H1 (cell line): ENCODE data around the gene KIF5C. TPM values are rescaled to one million over a fixed set of nuclear protein-coding genes. Genes with fewer than 3 reads are reported as not detected.

Source experiments
- BRCA1 ChIP-seq: IDR thresholded peaks from 2 replicates; pipeline ENCODE4 v1.6.1; 2012; ENCODE audit warnings: low read depth, low read length, improper control_type of control experiment
- CTCF ChIP-seq, 3 experiments: IDR thresholded peaks; 1 replicate in 2 of 3; 2 replicates in 1 of 3; pipeline versions ENCODE4 v1.5.1 to v1.6.1; 2011; ENCODE audit warnings: low read length in 3 of 3, mild to moderate bottlenecking in 3 of 3, inconsistent platforms in 2 of 3, low read depth in 1 of 3, moderate library complexity in 1 of 3; ENCODE audit not compliant: insufficient read depth in 1 of 3; ENCODE audit errors: control extremely low read depth in 1 of 3
- KDM4A ChIP-seq: IDR thresholded peaks from one replicate; pipeline ENCODE4 v1.7.1; 2012; ENCODE audit warnings: low read depth, mild to moderate bottlenecking, moderate library complexity, low read length, inconsistent platforms; ENCODE audit not compliant: severe bottlenecking
- RNF2 ChIP-seq: fragments of 200-900, 300-1000 bp; sonication (generic); IDR thresholded peaks from 2 replicates; pipeline ENCODE4 v1.7.1; 2016; ENCODE audit warnings: borderline replicate concordance, low read depth, mild to moderate bottlenecking, antibody characterized with exemption, low read length; ENCODE audit not compliant: poor library complexity, severe bottlenecking; ENCODE audit errors: missing control alignments
- RXRA ChIP-seq: IDR thresholded peaks from 2 replicates; pipeline ENCODE4 v1.6.1; 2011; ENCODE audit warnings: low read depth, mild to moderate bottlenecking, low read length, moderate library complexity; ENCODE audit not compliant: insufficient read depth
- polyA plus RNA-seq, 7 experiments: library from polyadenylated mRNA; depleted of rRNA in 3 of 7; stranded (reverse) in 5 of 7; unstranded in 2 of 7; fragments of >200 nt in 5 of 7; fragments of 200-250 nt in 2 of 7; gene quantifications; 1 replicate in 5 of 7; 2 replicates in 1 of 7; 4 replicates in 1 of 7; pipeline versions ENCODE4 v1.2.1 to v1.2.3, GENCODE V29; 2011 to 2013; ENCODE audit warnings: missing spikeins in 2 of 7, mixed read lengths in 2 of 7
- total RNA-seq: library from RNA; stranded (reverse); fragmentation: NEBNext Ultra II Directional; extraction: Animal tissue kit (Norgen Biotek cat#: 25700); gene quantifications from 2 replicates; pipeline ENCODE4 v1.2.1, GENCODE V29; 2021
- TF ChIP-seq, protein P1 (sequence below): IDR thresholded peaks from 2 replicates; pipeline ENCODE4 v1.6.1; 2011; ENCODE audit warnings: low read length, improper control_type of control experiment

The KIF5C gene
- total and polyA plus RNA-seq, 2 of the 8 experiments (the other 6 are each of a cell fraction or from before 2014, with no cell fraction given), result 16.3 to 66.4 TPM

DNA sequence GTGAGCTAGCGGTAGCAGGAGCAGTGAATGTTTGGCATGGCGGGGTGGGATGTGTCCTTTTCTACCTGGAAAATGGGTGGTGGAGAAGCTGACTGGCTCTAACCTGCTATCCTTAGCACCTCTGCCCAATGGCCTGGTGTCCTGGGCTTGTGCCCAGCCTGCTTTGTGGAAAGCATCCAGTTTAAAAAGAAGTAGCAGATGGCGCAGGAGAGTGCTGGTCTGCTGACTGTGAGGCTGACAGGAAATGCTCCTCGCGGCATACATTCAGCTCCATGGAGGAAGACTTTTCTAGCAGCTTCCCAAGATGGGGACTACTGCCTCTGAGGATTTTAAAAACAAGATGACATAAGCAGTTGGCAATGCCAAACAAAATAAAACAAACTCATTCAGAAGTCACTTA lies 107.3 kb downstream of the KIF5C start (continued):
- TF ChIP-seq CTCF (IDR thresholded peaks at IDR 0.05; ENCODE audit: control extremely low read depth in 1 of 3, insufficient read depth in 1 of 3, low read depth in 1 of 3, low read length in 3 of 3) (no peak), KDM4A (no peak), RNF2 (no peak), RXRA (no peak), BRCA1 (no peak)
- TF ChIP-seq, protein P1, sequence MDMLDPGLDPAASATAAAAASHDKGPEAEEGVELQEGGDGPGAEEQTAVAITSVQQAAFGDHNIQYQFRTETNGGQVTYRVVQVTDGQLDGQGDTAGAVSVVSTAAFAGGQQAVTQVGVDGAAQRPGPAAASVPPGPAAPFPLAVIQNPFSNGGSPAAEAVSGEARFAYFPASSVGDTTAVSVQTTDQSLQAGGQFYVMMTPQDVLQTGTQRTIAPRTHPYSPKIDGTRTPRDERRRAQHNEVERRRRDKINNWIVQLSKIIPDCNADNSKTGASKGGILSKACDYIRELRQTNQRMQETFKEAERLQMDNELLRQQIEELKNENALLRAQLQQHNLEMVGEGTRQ, result no peak
